Activated CD4-positive, CD25-positive, alpha-beta regulatory T cell treated with anti-CD3 and anti-CD28 coated beads, Interleukin-2, amount 50 U/mL, for 72 hours (primary cell): ENCODE data around the gene PTPN7.
"Not testable (repeated sequence)": the region's sequence is repeated elsewhere in the genome, so short reads cannot be mapped to it uniquely, and the experiment has no call there.

ENCODE experiments used
- DNase-seq: peaks from one replicate; pipeline ENCODE4 v3.0.0; 2021

PTPN7 gene

GRCh38 chr1:202150602-202151001 is 9.8 kb downstream of the PTPN7 start:
- no peak for DNase-seq

DNA sequence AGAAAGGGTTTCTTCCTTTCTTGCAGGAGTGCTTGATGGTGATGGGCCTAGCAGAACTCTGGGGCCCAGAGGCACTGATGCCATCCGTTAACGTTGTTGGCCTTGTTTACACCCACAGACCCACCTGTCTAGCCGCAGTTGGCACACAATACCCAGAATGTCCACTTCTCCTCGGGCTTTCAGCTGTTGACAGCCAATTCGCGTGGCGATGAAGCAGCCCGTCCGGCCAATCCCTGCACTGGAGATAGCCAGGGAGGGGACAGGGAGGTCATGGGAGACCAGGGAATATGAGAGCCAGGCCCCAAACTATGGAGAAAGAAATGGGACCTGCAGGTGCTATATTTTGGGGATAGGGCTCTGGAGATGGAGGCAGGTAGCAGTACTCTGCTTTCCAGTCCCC is 10.2 kb downstream of the PTPN7 start:
- DNase-seq, result no peak

GRCh38 chr1:202149566-202149965 is 10.8 kb downstream of the PTPN7 start:
- no peak for DNase-seq

DNA sequence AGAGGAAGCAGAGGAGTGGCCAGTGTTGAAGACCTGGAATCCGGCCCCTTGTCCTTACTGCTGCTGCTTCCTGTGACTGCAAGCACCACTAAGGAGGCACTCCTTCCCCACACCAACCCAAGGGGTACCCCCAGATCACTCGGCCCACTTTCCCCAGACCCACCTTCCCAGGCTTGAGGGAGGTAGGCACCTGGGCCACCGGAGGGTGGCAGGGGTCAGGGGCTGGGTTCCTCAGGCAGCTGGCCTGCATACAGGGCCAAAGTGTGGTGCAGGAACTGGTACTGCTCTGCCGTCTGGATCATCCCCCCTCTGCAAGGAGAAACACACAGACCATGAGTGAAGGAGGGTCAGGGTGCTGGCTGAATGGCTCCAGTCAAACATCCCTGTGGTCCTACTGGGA is 12.0 kb downstream of the PTPN7 start:
- no peak for DNase-seq

- no peak for DNase-seq
Measured at GRCh38 chr1:202146993-202147392, 13.4 kb downstream of the PTPN7 start.

GRCh38 chr1:202146279-202146678 is 14.1 kb downstream of the PTPN7 start:
- DNase-seq, result no peak

- not testable (repeated sequence) for DNase-seq
Measured at GRCh38 chr1:202145744-202146140, 14.7 kb downstream of the PTPN7 start.

GRCh38 chr1:202145068-202145743 is 15.2 kb downstream of the PTPN7 start:
- peak; percentile 55 for DNase-seq

- peak; percentile 79 for DNase-seq
Measured at GRCh38 chr1:202144402-202145067, 15.9 kb downstream of the PTPN7 start, which contains the start of gene ARL8A. Gene ARL8A, minus strand, starts transcription at chr1:202144737. Its CDS starts 165 bp downstream, at chr1:202144572.

GRCh38 chr1:202143768-202144401 is 16.5 kb downstream of the PTPN7 start:
- DNase-seq, result peak; percentile 50

DNA sequence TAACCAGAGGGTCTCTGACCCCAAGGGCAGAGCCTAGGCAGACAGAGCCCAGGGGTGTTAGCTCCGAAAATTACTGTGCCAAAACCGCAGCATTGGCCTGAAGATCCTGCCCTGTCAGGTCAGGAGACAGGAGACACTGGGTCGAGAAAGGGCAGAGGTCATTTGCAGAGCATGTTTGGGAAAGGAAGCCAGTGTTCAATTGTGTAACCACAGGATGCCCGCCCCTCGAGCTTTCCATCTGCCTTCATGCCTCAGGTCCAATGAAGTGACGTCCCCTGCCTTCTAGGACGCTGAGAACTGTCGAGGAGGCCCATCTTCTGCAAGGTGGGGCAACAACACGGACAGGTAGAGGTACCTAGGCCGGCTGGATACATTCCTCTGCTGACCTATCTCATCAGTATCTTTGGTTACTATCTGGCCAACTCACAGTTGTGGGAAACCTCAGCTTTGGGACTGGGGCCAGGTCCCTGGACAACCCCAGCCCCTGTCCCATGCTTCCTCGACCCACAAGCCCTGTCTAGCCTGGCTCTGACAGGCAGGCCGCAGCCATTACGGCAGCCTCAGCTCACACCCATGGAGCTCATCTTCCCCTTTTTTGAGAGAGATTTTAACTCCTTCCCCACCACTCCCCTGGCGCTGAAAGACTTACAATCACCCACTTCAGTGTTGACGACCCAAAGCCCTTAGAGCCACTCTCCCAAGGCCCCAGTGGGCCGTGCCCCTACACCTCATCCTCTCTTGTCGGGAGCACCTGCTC is 17.2 kb downstream of the PTPN7 start:
- DNase-seq, result no peak

- DNase-seq, result not testable (repeated sequence)
Measured at GRCh38 chr1:202141468-202141867, 18.9 kb downstream of the PTPN7 start.

- no peak for DNase-seq
Measured at GRCh38 chr1:202140833-202141232, 19.6 kb downstream of the PTPN7 start.

- peak; percentile 52 for DNase-seq
Measured at GRCh38 chr1:202135221-202135721, 25.1 kb downstream of the PTPN7 start.

DNA sequence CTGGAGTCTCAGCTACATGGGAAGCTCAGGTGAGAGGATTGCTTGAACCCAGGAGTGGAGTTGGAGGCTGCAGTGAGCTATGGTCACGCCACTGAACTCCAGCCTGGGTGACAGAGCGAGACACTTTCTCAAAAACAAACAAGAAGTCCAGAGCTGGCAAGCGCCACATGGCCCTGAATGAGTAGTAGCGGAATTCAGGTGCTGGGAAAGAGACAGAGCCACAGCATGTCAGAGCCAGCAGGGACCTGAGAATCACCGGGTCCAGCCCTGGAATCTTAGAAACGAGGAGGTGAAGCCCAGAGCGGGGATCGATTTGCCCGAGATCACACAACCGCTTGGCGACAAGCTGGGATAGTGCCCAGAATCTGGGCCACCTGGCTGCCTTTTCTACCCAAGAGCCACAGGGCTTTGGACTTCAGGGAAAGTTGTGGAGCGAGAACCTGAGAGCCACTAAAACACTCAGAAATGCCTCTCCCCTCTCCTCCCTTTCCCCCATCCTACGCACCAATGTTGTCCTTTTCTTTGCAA is 25.7 kb downstream of the PTPN7 start:
- no peak for DNase-seq

- no peak for DNase-seq
Measured at GRCh38 chr1:202133989-202134388, 26.4 kb downstream of the PTPN7 start.

GRCh38 chr1:202133496-202133895 is 26.9 kb downstream of the PTPN7 start:
- no peak for DNase-seq

DNA sequence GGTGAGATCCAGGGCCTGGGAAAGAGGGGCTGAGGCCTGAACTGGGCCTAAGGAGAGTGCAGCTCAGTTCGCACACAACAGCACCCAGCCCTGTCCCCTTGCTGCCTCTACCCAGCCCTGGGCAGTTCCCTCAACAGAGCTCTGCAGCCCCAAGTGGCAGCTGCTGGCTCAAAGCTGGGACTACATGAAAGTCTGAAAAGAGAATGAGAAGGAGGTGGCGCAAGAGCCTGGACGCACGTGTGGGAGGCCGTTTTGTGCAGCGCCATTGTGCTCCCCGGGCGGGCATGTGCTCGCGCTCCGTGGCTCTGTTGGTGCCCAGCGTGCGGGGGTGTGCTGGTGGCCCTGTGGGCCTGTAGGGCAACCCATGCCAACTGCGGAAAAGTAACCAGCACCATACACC is 27.4 kb downstream of the PTPN7 start:
- DNase-seq, result no peak

- DNase-seq, result no peak
Measured at GRCh38 chr1:202131956-202132821, 28.2 kb downstream of the PTPN7 start.

DNA sequence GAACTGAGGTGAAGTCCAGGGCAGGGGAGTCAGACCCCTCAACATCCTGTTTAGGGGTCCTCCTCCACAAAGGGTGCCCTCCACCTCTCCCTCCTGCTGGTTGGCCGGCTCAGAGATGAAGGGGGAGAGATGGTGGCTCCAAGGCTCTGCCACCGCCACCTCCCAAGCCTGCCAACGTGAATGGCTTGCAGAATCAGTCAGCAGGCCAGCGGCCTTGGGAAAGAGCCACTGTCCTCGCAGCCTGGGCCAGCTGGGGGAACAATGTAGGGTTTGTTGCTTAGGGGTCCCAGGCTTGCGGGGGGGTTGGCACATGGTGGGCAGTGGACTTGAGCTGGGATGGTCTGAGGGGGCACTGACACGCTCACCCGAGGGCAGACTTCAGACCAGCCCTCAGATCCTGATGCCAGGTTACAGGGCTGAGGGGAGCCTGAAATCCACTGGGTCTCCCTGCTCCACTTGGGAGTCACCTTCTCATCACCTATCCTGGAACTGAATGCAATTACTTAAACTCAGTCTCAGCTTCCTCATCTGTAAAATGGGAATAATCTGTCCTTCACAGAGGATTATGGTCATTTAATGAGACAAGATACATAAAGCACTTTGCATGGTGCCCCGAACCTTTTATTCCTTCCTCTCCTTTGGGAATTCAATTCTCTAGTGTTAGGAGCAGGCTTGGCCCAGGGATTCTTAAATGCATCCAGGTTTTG is 29.4 kb downstream of the PTPN7 start:
- no peak for DNase-seq

DNA sequence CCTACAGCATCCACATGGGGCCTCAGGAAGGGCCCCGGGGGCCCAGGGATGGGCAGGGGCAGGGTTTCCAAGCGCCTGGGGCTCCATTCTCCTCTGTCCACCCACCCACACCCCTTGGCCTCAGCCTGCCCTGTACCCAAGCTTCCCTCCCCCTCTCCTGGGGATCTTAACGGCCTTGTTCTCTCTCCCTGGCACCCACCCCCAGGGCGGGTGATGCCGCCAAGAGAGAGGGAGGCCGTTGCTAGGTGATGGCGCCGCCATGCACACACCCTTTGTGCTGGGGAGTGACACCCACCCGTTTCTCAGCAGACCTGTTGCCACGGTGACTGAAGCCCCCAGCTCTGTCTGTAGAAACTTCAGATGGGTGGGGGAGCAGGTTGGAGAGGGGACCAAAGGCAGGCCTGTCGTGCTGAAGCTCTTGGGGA is 30.1 kb downstream of the PTPN7 start:
- DNase-seq, result no peak
